Brain microvascular endothelial cell (primary cell): ENCODE measurements around the gene ADGRD1.

Source experiments
- DNase-seq: peaks from one replicate; pipeline ENCODE4 v3.0.0-alpha.2; 2020
- H3K27ac ChIP-seq: fragments of 250-450 bp; sonication (Bioruptor Pico); 2 replicates; pipeline ENCODE4 v1.5.1; 2020; ENCODE audit warnings: mild to moderate bottlenecking, moderate library complexity
- H3K27me3 ChIP-seq: fragments of 250-450 bp; sonication (Bioruptor Pico); replicated peaks from 2 replicates; pipeline ENCODE4 v1.5.1; 2020; ENCODE audit warnings: mild to moderate bottlenecking
- H3K36me3 ChIP-seq: fragments of 250-450 bp; sonication (Bioruptor Pico); replicated peaks from 2 replicates; pipeline ENCODE4 v1.5.1; 2020; ENCODE audit warnings: mild to moderate bottlenecking
- H3K4me3 ChIP-seq: 2 replicates; pipeline ENCODE4 v1.5.1; 2011; ENCODE audit warnings: low read depth, mild to moderate bottlenecking, control low read depth, low read length, moderate library complexity
- CTCF ChIP-seq: IDR thresholded peaks from 2 replicates; pipeline ENCODE4 v1.5.1; 2011; ENCODE audit warnings: low read depth, mild to moderate bottlenecking, moderate library complexity, low read length, control low read depth, inconsistent platforms; ENCODE audit errors: missing control alignments
- in situ Hi-C: cut with HindIII; loops from 2 replicates; pipeline ENCODE4 v1.10.0; 2017; ENCODE audit warnings: low sequenced_read_pairs, low pct_ligation_motif_present

The ADGRD1 gene

DNA sequence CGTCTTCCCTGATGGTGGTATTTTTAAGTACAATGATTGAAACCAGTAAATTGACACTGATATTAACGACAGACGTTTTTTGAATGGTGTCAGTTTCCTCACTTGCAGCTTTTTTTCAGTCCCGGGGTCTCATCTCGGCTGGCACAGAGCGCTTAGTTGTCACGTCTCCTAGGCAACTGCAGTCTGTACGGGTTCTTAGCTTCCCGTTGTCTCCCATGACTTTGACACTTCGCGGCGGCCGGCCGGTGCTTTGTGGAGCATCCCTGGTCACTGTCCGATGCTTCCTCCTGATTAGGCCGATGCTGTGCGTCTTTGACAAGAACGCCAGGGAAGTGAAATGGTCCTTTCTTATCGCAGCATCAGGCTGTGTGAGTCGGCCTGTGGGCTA lies 67.4 kb downstream of the ADGRD1 start:
- Histone ChIP-seq H3K27ac (no peak overlapping the region), H3K27me3 (no peaks in the 10 kb centered on the region), H3K4me3 (no peak overlapping the region), H3K36me3 (no peaks in the 10 kb centered on the region)
- DNase-seq = no peak
- TF ChIP-seq CTCF = no peak
- in situ Hi-C loops = no loop called here

DNA sequence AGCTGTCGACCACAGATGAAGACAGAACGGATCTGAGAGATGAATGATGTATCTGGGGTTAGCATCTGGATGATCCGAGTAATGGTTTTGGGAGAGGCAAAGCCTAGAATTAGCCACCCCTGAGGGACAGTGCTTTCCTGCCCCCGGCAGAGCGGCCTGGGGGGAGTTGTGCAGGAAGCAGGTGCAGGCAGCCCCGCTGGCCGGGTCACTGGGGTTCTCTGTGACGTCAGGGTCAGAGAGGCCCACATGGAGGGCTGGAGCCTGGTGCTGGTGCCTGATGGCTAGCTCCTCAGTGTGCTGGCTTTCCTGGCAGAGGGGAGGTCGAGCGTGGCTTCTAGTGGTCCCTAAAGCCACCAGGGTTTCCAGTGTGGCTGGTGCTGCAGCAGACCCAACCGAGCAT lies 70.3 kb downstream of the ADGRD1 start:
- no peak for DNase-seq
- no peak overlapping the region for H3K27ac ChIP-seq
- no peaks in the 10 kb centered on the region for H3K36me3 ChIP-seq
- H3K4me3 ChIP-seq = no peak overlapping the region
- TF ChIP-seq CTCF = no peak
- H3K27me3 ChIP-seq = peaks cover 4% of the 10 kb centered on the region
- in situ Hi-C loops = no loop called here

GRCh38 chr12:131024721-131025120 lies 71.0 kb downstream of the ADGRD1 start:
- TF ChIP-seq CTCF = no peak
- no peak overlapping the region for H3K27ac ChIP-seq

GRCh38 chr12:131025234-131025633 lies 71.5 kb downstream of the ADGRD1 start:
- H3K4me3 ChIP-seq = no peak overlapping the region
- in situ Hi-C loops = no loop called here
- H3K27me3 ChIP-seq = peaks cover 4% of the 10 kb centered on the region
- no peaks in the 10 kb centered on the region for H3K36me3 ChIP-seq
- TF ChIP-seq CTCF = no peak
- no peak for DNase-seq
- H3K27ac ChIP-seq = no peak overlapping the region

More at GRCh38 chr12:131024721-131025120, 71.0 kb downstream of the ADGRD1 start:
- no peak overlapping the region for H3K4me3 ChIP-seq
- H3K36me3 ChIP-seq = no peaks in the 10 kb centered on the region
- in situ Hi-C loops = no loop called here
- H3K27me3 ChIP-seq = peaks cover 4% of the 10 kb centered on the region
- no peak for DNase-seq

DNA sequence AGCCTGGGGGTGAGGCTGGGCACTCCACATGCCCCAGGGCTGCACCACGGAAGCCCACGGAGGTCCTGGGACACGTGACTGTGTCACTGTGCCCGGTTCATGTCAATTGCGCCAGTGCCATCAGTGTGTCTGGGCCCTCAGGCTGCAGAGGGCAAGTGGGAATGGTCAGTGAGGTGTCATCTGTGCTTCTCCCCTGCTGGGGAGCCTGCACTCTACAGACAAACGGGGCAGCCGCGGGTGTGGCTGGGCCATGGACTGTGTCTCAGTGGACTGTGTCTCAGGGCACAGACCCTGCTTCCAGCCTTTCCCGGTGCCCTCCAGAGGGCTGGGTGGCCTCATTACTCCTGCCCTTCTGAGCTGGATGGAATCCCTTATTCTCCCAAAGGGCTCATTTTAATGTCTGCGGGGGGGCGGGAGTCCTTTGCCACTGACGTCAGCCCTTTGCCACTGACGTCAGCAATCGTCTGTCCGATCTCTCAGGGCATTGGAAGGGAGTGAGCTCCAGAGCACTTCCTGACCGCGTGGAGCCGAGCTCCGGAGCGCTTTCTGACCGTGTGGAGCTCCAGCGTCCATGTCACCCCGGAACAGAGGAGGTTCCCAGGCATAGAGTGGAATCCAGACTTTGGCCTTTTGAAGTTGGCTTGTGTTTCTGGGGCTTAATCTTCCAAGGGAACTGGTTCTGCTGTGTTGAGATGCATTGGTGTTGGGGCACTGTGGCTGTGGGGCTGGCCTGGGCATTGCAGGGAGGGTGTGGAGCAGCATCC lies 72.4 kb downstream of the ADGRD1 start:
- Histone ChIP-seq H3K4me3 (no peak overlapping the region), H3K27ac (no peak overlapping the region), H3K27me3 (peaks cover 6% of the 10 kb centered on the region), H3K36me3 (no peaks in the 10 kb centered on the region)
- TF ChIP-seq CTCF = no peak
- in situ Hi-C loops = no loop called here
- DNase-seq = no peak

- TF ChIP-seq CTCF = no peak
- no peak overlapping the region for H3K27ac ChIP-seq
- no peak for DNase-seq
- peaks cover 6% of the 10 kb centered on the region for H3K27me3 ChIP-seq
- in situ Hi-C loops = no loop called here
- H3K36me3 ChIP-seq = no peaks in the 10 kb centered on the region
- no peak overlapping the region for H3K4me3 ChIP-seq
Observed at GRCh38 chr12:131026754-131027153, 73.0 kb downstream of the ADGRD1 start.
